MM.1S (cell line): ENCODE data around the gene PARD3.

Experiments
- DNase-seq: peaks from one replicate; pipeline ENCODE4 v3.0.0-alpha.2; 2015
- H2AFZ ChIP-seq: fragments of 300-600 bp; sonication (generic); 2 replicates; pipeline ENCODE4 v1.6.0; 2016; ENCODE audit warnings: antibody characterized with exemption, low read length
- H3F3A ChIP-seq: fragments of 300-600 bp; sonication (generic); 2 replicates; pipeline ENCODE4 v1.6.1; 2016; ENCODE audit warnings: mild to moderate bottlenecking, antibody characterized with exemption, low read length, moderate library complexity, mixed read lengths; ENCODE audit not compliant: insufficient read depth
- H3K27ac ChIP-seq: fragments of 300-600 bp; sonication (generic); 2 replicates; pipeline ENCODE4 v1.5.1; 2016; ENCODE audit warnings: mild to moderate bottlenecking, low read length
- H3K27me3 ChIP-seq: fragments of 300-600 bp; sonication (generic); replicated peaks from 2 replicates; pipeline ENCODE4 v1.6.0; 2016; ENCODE audit warnings: low read length; ENCODE audit not compliant: insufficient read depth
- H3K36me3 ChIP-seq: fragments of 300-600 bp; sonication (generic); replicated peaks from 2 replicates; pipeline ENCODE4 v1.6.1; 2016; ENCODE audit warnings: mild to moderate bottlenecking, low read length, mixed read lengths; ENCODE audit not compliant: insufficient read depth
- H3K4me1 ChIP-seq: fragments of 300-600 bp; sonication (generic); 2 replicates; pipeline ENCODE4 v1.6.1; 2016; ENCODE audit warnings: low read length, mixed read lengths
- H3K4me2 ChIP-seq: fragments of 300-600 bp; sonication (generic); 2 replicates; pipeline ENCODE4 v1.6.0; 2016; ENCODE audit warnings: low read depth, low read length
- H3K4me3 ChIP-seq: fragments of 300-600 bp; sonication (generic); 2 replicates; pipeline ENCODE4 v1.5.1; 2016; ENCODE audit warnings: low read length, mixed read lengths
- H3K79me2 ChIP-seq: fragments of 300-600 bp; sonication (generic); 2 replicates; pipeline ENCODE4 v1.6.1; 2016; ENCODE audit warnings: mixed run types, low read length, mixed read lengths
- H3K9ac ChIP-seq: fragments of 300-600 bp; sonication (generic); 2 replicates; pipeline ENCODE4 v1.6.1; 2016; ENCODE audit warnings: low read length, mixed read lengths
- H3K9me2 ChIP-seq: fragments of 300-600 bp; sonication (generic); replicated peaks from 2 replicates; pipeline ENCODE4 v1.6.1; 2016; ENCODE audit warnings: mild to moderate bottlenecking, low read length, mixed read lengths; ENCODE audit not compliant: insufficient read depth
- H3K9me3 ChIP-seq: fragments of 300-600 bp; sonication (generic); replicated peaks from 2 replicates; pipeline ENCODE4 v1.6.1; 2016; ENCODE audit warnings: mild to moderate bottlenecking, low read length, mixed read lengths; ENCODE audit not compliant: insufficient read depth
- H4K20me1 ChIP-seq: fragments of 300-600 bp; sonication (generic); 2 replicates; pipeline ENCODE4 v1.6.1; 2016; ENCODE audit warnings: mild to moderate bottlenecking, low read length, moderate library complexity, mixed read lengths; ENCODE audit not compliant: insufficient read depth
- CTCF ChIP-seq: fragments of 300-600 bp; sonication (generic); IDR thresholded peaks from 2 replicates; pipeline ENCODE4 v1.5.1; 2016; ENCODE audit warnings: antibody characterized with exemption, low read length, mixed read lengths
- EZH2 ChIP-seq: fragments of 300-600 bp; sonication (generic); optimal IDR thresholded peaks from 2 replicates; pipeline ENCODE3; 2017; ENCODE audit warnings: low read depth, mild to moderate bottlenecking, antibody characterized with exemption, low read length, mixed read lengths
- EZH2phosphoT487 ChIP-seq: fragments of 300-600 bp; sonication (generic); IDR thresholded peaks from 2 replicates; pipeline ENCODE4 v1.6.1; 2018; ENCODE audit warnings: antibody characterized with exemption, low read length

Gene PARD3

DNA sequence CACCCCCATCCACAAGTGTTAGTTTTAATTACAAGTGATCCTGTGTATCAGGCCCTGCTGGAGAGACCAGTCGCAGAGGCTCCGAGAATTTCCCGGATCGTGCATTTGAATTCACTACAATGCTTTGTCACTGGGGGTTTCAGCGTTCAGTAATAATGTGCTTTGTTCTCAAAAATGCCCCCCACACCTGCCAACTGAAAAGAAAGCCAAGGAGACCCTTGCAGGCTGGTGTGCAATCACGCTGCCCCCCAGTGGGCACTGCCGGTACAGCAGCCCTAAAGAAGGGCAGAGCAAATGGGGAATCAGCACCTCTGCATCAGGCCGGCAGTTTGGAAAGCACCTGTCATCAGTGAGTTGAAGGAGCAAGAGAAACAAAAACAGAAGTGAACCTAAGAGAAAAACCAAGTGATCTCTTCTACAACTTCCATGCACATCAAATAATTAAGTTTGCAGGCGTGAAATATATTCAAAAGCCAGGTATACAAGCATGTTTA lies 177.6 kb downstream of the PARD3 start:
- Histone ChIP-seq H3K9me3 (no peaks in the 10 kb centered on the region), H3K79me2 (peaks cover 65% of the 10 kb centered on the region), H3F3A (peaks cover 6% of the 10 kb centered on the region; the same call in 1 of the 2 replicates), H3K36me3 (no peaks in the 10 kb centered on the region), H3K27me3 (no peaks in the 10 kb centered on the region), H3K4me2 (peak overlapping the region; percentile 53; the same call in 1 of the 2 replicates), H2AFZ (no peak overlapping the region), H3K9me2 (no peaks in the 10 kb centered on the region), H3K27ac (peak overlapping the region; percentile 54; the same call in 1 of the 2 replicates), H3K4me1 (peaks cover 15% of the 10 kb centered on the region), H4K20me1 (peaks cover 10% of the 10 kb centered on the region), H3K4me3 (peak overlapping the region; percentile 17), H3K9ac (peak overlapping the region; percentile 7; the same call in 1 of the 2 replicates)
- DNase-seq = peak; percentile 85
- TF ChIP-seq EZH2phosphoT487 (no peak), EZH2 (no peak), CTCF (peak; percentile 98)

- TF ChIP-seq CTCF = no peak
- TF ChIP-seq EZH2phosphoT487 = no peak
- no peak for TF ChIP-seq EZH2
- H3K79me2 ChIP-seq = peaks cover 69% of the 10 kb centered on the region
- H3K9me3 ChIP-seq = no peaks in the 10 kb centered on the region
- H3F3A ChIP-seq = peaks cover 6% of the 10 kb centered on the region; the same call in 1 of the 2 replicates
- no peak overlapping the region for H3K9ac ChIP-seq
- H3K4me3 ChIP-seq = no peak overlapping the region
- H3K27ac ChIP-seq = no peak overlapping the region
- peaks cover 10% of the 10 kb centered on the region for H4K20me1 ChIP-seq
- H3K9me2 ChIP-seq = no peaks in the 10 kb centered on the region
- H3K4me2 ChIP-seq = no peak overlapping the region
- no peaks in the 10 kb centered on the region for H3K36me3 ChIP-seq
- no peaks in the 10 kb centered on the region for H3K27me3 ChIP-seq
- H2AFZ ChIP-seq = no peak overlapping the region
- no peak for DNase-seq
- H3K4me1 ChIP-seq = peaks cover 15% of the 10 kb centered on the region
These were observed 180.0 kb downstream of the PARD3 start for GRCh38 chr10:34635111-34635510.

GRCh38 chr10:34633374-34633773 lies 181.7 kb downstream of the PARD3 start:
- H3K9me3 ChIP-seq = no peaks in the 10 kb centered on the region
- H3K27ac ChIP-seq = no peak overlapping the region
- H3K4me3 ChIP-seq = no peak overlapping the region

More at GRCh38 chr10:34633374-34633773, 181.7 kb downstream of the PARD3 start:
- H3K4me2 ChIP-seq = no peak overlapping the region
- H3K9ac ChIP-seq = no peak overlapping the region
- no peak overlapping the region for H2AFZ ChIP-seq
- peaks cover 6% of the 10 kb centered on the region; the same call in 1 of the 2 replicates for H4K20me1 ChIP-seq
- H3K4me1 ChIP-seq = peaks cover 14% of the 10 kb centered on the region
- peaks cover 64% of the 10 kb centered on the region for H3K79me2 ChIP-seq
- DNase-seq = no peak
- no peaks in the 10 kb centered on the region for H3K36me3 ChIP-seq
- no peaks in the 10 kb centered on the region for H3K9me2 ChIP-seq
- peaks cover 6% of the 10 kb centered on the region; the same call in 1 of the 2 replicates for H3F3A ChIP-seq
- no peak for TF ChIP-seq CTCF
- H3K27me3 ChIP-seq = no peaks in the 10 kb centered on the region
